ELF-1 (cell line): ENCODE data around the gene KLHL9.
"Not testable (repeated sequence)": the region's sequence is repeated elsewhere in the genome, so short reads cannot be mapped to it uniquely, and the experiment has no call there.

Experiments
- DNase-seq: peaks from one replicate; pipeline ENCODE4 v3.0.0-alpha.2; 2016; ENCODE audit warnings: low read depth, low spot score

The KLHL9 gene, protein sequence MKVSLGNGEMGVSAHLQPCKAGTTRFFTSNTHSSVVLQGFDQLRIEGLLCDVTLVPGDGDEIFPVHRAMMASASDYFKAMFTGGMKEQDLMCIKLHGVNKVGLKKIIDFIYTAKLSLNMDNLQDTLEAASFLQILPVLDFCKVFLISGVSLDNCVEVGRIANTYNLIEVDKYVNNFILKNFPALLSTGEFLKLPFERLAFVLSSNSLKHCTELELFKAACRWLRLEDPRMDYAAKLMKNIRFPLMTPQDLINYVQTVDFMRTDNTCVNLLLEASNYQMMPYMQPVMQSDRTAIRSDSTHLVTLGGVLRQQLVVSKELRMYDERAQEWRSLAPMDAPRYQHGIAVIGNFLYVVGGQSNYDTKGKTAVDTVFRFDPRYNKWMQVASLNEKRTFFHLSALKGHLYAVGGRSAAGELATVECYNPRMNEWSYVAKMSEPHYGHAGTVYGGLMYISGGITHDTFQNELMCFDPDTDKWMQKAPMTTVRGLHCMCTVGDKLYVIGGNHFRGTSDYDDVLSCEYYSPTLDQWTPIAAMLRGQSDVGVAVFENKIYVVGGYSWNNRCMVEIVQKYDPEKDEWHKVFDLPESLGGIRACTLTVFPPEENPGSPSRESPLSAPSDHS

GRCh38 chr9:21334701-21335632 is at the start of gene KLHL9:
TSS of gene KLHL9 (minus strand) at chr9:21335404. CDS start at chr9:21334859, 545 bp downstream.
- DNase-seq, result peak; percentile 89

DNA sequence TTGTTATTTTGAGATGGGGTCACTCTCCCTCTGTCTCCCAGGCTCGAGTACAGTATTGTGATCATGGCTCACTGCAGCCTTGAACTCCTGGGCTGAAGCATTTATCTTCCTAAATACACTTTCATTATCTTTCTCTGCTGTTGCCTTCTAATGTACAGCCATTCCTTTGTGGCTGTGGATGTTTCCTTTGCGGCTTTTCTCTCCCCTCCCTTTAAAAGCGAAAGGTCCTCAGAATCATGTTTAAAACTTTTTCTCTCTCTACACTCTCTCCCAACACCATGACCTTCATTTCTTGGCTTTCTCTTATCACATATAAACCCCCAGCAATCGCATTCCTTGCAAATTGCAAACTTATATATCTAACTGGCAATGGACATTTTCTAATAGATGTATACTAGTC is 48.4 kb upstream of the KLHL9 start:
- no peak for DNase-seq

GRCh38 chr9:21381448-21382339 is 46.5 kb upstream of the KLHL9 start:
- DNase-seq, result peak; percentile 65

- not testable (repeated sequence) for DNase-seq
Observed at GRCh38 chr9:21371467-21371866, 36.3 kb upstream of the KLHL9 start.

GRCh38 chr9:21367957-21368356 is 32.8 kb upstream of the KLHL9 start, which contains the start of gene IFNA13:
TSS of gene IFNA13 (minus strand) at chr9:21368057. CDS start at chr9:21368010, 47 bp downstream.
- DNase-seq, result no peak

DNA sequence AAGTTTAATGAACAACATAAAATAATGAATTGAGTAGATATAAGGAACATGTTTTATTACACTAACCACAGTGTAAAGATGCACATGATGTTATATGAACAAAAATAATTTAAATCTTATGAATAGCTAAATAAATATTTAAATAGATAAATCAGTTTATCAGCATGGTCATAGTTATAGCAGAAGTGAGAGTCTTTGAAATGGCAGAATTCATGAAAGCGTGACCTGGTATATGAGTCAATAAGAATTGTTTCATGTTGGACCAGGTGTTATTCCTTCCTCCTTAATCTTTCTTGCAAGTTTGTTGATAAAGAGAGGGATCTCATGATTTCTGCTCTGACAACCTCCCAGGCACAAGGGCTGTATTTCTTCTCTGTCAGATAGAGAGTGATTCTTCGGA is 32.0 kb upstream of the KLHL9 start:
- not testable (repeated sequence) for DNase-seq

DNA sequence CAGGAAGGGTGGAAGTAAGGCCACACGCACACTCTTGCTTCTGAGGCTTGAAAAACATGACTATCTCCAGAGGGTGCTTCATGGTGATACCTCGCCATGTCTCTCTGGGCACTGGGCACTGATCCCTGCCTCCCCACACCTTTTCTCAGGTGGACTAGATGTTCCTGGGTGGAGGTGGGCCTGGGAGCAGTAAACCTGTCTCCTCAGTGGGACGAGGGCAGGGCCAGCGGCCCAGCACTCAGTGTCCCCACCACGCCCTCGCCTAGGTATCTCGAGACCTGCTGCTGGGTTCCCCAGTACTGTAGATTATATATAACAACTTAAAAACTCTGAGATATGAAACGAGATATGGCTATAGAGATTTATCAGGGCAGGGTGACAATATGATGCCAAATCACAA is 27.1 kb upstream of the KLHL9 start:
- no peak for DNase-seq

DNA sequence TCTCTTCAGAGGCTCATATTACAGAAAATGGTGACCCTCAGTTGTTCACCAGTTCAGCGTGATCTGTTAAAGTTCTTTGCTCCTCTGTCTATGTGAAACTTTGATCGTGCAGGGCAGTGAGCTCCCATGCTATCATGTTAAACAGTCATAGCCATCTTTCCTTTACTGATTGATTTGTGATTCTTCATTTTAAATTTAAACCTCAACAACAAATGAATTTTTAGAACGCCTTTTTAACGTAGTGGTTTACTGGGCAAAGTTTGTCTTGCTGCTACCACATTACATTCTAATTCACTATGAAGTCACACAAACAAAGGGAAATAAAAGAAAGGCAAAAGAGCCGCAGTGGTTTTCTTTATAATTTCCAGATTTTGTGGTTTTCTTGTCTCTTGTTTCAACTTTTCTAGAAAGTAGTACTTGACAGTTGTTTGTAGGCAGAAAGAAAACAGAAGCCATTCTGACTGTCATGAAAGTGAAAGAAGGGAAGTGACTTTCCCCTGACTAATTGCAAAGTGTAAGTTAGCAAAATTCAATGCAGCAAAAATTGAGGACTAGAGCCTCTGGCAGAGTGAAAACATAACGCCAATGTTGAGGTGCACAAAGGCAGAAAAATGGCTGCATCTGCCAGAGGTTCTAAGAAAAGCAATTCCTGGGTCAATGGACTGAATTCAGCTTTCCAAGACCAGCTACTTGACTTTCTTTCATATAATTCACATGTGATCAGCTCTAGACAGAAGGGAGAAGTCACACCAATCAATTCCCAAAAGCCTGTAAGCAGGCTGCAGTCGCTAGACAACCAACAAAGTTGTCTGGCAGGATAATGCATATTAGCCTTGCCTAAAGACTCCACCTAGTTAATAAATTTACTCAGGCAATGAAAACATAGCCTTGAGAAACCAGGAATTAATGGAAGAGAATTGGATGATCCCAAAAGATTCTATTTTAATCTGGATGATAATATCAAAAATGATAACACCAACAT is 22.6 kb upstream of the KLHL9 start:
- DNase-seq, result no peak

DNA sequence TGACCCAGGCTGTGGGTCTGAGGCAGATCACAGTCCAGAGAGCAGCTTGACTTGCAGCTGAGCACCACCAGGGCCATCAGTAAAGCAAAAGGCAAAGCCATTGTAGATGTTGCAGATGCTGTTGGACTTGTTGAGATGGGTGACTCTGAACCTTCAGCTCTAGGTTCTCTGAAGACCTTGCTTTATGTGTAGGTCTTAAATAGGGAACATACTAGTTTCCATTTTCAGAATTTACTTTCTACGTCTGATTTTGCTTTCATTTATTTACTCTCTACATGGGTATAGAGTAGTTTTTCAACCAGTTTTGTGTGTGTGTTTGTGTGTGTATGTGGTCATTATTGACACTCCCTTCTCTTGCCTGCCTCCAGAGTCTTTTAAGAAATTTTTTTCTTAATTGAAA is 15.6 kb upstream of the KLHL9 start, which contains the start of gene IFNA6:
TSS of gene IFNA6 (minus strand) at position 101 of the 400 bp plus-strand sequence. CDS start at position 101, 0 bp downstream.
- no peak for DNase-seq

DNA sequence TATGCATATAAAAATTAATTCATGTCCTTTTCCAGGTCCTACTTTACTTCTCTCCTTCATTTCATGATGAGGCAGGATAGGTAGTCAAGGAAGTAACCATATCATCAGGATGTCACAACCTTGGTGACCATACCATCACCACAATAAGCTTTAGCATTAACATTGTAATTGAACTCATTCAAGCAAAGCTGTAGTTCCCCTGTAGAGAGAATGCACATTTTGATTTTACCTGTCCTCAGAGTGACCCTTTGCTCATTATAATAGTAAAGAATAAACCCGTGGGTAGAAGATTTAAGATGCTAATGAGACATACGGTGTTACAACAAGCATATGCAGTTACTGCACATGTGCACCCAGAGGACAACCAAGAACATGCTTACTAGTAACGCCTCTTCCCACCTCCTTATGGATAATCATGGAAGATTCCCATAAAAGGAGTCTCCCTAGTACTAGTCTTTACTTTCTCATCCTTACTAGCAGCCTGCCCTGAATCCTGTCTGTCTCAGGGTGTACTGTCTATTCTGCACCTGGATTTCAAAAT is 13.3 kb upstream of the KLHL9 start:
- DNase-seq, result no peak

DNA sequence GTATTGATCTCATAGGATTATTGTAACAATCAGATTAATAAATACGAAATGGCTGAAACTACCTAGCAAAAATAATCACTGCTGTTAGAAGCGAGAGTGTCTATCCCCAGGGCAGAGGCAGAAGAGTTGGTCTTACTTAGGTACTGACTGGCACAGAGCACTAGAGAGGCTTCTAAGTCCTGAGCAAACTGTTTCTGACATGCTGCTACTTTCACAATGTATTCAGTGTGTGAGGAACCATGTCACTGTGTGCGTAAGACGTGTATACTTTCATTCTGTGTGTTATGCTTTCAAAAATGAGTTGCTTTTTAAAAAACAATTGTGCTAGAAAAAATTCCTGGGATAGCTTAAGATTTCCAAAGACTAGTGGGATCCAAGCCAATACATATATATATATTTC is 5.5 kb upstream of the KLHL9 start:
- no peak for DNase-seq

DNA sequence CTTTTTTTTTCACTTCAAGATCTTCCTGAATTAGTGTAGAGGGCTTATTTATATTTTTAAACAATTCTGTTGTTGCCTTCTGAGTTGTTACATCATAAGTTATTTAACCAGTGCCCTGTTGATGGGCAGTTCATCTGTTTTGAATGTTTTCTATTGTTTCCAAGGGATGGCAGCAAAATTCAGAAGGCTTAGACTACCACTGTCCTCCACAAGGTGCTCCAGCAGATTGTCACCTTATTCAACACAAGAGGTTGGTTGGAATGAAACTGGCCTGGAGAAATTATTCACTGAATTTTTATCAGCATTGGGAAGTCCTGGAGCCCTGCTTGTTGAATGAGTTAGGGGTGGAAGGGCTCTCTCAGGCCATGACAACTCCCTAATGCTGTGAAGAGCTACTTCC is 1.3 kb upstream of the KLHL9 start:
- no peak for DNase-seq

- no peak for DNase-seq
Observed at GRCh38 chr9:21333226-21333625, 2.0 kb downstream of the KLHL9 start.

- peak; percentile 5 for DNase-seq
Observed at GRCh38 chr9:21331676-21332402, 3.4 kb downstream of the KLHL9 start.

DNA sequence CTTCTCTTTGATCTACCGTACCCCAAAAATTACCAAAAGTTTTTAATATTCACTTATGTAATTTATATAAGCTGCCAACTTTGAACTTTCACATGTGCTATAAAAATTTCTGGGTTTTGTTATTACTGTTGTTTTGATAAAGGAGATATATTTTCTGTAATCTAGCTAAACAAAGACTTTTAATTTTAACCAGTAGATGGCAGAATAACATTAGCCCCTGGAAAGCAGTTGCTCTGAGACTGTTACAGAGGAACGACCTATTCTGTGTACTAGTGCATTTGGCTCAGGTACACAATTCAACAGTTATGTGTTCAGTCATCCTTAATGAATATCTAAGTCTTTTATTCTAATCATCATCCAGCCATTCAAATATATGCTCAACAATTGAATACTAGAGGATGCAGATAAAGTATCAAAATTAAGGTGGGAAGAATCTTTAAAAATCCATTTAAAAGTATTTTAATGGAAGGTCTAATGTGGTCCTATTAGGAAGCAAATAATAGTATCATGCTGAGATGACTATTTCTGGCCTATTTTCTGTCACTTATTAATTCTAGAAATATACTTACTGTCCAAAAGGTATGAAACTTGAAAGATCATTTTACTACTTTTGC is 8.6 kb downstream of the KLHL9 start:
- DNase-seq, result no peak

- no peak for DNase-seq
Observed at GRCh38 chr9:21324047-21324446, 11.2 kb downstream of the KLHL9 start.

DNA sequence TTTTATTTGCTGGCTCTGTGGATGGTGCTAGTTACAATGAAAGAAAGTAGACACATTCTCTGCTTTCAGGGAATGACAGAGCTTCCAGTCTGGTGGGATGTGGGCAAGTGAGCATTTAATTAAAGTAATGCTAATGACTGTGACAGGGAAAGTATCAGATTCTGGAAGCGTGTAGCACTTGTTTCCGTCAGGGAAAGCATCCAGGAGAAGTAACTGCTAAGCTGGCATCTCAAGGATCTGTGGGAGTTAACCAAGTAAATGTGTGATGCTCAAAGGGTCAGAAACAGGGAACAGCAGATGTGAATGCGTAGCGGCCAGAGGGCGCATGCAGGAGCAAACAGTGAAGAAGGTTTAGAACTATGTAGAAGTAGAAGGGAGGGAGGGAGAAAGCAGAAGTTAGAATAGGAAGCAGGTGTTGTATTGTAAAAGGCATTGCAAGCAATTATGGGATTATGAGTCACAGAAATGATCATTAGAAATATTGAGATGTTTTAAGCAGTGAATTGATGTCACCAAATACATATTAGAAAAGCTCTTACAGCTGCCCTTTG is 12.2 kb downstream of the KLHL9 start:
- no peak for DNase-seq

DNA sequence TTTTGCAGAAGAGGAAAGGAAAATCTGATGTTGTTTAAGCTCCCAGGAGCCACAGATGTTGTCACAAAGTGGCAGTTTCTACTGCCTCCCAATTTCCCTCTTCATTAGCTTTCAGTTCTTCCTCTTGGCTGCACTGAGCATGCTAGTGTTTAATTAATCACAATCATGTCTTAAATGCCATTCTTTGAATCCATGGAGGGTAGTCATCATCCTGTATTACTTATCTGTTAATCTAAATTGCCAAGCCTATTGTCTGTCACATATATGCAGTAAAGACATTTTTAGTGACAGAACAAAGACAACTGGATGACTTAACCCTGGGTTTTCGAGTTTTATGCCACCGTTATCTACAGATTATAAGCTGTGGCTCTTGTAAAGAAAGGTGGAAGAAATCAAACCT is 14.7 kb downstream of the KLHL9 start:
- no peak for DNase-seq
